Measurements from ENCODE around the gene FGD4. TPM values are rescaled to one million over a fixed set of nuclear protein-coding genes. Genes with fewer than 3 reads are reported as not detected.

FGD4 gene
- total and polyA plus RNA-seq, 2 of the 4 experiments (the other 2 are of a cell fraction) = 2.1 to 8.8 TPM

DNA sequence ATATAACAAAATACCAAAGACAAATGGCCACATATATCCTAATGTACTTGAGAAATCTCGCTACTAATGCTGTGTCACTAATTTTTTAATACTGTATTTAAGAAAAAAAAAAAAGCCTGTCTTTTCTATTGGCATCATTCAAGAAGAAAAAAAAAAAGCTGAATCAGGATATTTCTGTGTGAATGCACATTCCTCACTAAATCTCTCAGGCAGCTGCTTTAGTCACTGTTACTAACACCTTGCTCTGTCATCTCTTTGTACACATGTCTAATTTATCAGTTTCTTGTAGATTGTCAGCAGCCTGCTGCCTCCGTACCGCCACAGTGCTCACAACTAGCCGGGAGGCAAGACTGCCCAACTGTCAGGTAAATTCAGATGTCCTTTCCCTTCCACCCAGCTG is 32.0 kb upstream of the FGD4 start:
- no peak overlapping the region for H2BK120ac ChIP-seq (ENCODE audit: low read depth, low read length)
- no peaks in the 10 kb centered on the region for H3K4me1 ChIP-seq (ENCODE audit: control insufficient read depth, insufficient read depth, low read length)
- peak; percentile 70 for TF ChIP-seq MAFK (IDR thresholded peaks at IDR 0.05; ENCODE audit: low read depth, low read length)
- no peak for TF ChIP-seq CHD1 (IDR thresholded peaks at IDR 0.05; ENCODE audit: low read depth, low read length)
- dilution Hi-C loops (cut with HindIII; ENCODE audit: low sequenced_read_pairs, unreplicated experiment) = no loop called here
- H3K4me3 ChIP-seq (ENCODE audit: insufficient read depth, low read depth, low read length) = no peak overlapping the region
- no peak overlapping the region for H4K8ac ChIP-seq (ENCODE audit: low read depth in 2 of 2, low read length in 2 of 2)
- H2BK5ac ChIP-seq (ENCODE audit: low read depth, low read length, poor library complexity, severe bottlenecking) = no peak overlapping the region
- H2AFZ ChIP-seq (replicated peaks; ENCODE audit: low read length, poor library complexity) = no peak overlapping the region
- BruUV-seq (replicated peaks) = no TSS peak
- no peak overlapping the region for H2AK5ac ChIP-seq (ENCODE audit: low read depth, low read length)
- WGBS, 2 experiments (ENCODE audit: extremely low coverage in 2 of 2, insufficient read length in 1 of 2) = 80% methylated on average over 1 of the region's 4 CpGs; no CpG with 5 or more reads in 1 of the 2 experiments
- H3K79me1 ChIP-seq (ENCODE audit: low read depth in 1 of 2, low read length in 2 of 2) = no peaks in the 10 kb centered on the region
- DNase-seq = no peak
- POLR2A ChIA-PET (ENCODE audit: unreplicated experiment) = interaction anchor here (0.6 kb wide), 1 partner anchor 1031 kb away, joined by 3 read pairs; no protein-coding TSS in a partner anchor
- H2BK20ac ChIP-seq (ENCODE audit: low read depth, low read length) = no peak overlapping the region
- H3K23ac ChIP-seq (ENCODE audit: low read depth, low read length) = no peak overlapping the region
- no peaks in the 10 kb centered on the region for H3K9me3 ChIP-seq (ENCODE audit: control insufficient read depth, insufficient read depth, low read length)
- CTCF ChIA-PET = interaction anchor here (0.7 kb wide), 1 partner anchor 90 kb away, joined by 4 read pairs; no protein-coding TSS in a partner anchor
- H4K5ac ChIP-seq (ENCODE audit: low read depth, low read length) = no peak overlapping the region
- H3K36me3 ChIP-seq (ENCODE audit: control insufficient read depth, insufficient read depth, low read length) = peaks cover 5% of the 10 kb centered on the region; the same call in 1 of the 2 replicates
- in situ Hi-C loops (cut with MboI; ENCODE audit: low sequenced_read_pairs) = loop anchor here (25.0 kb wide), 1 partner anchor 1645 kb away; the partner anchor contains the start of gene ALG10
- H4K20me1 ChIP-seq (ENCODE audit: insufficient read depth, low read length) = no peaks in the 10 kb centered on the region
- intact Hi-C loops (cut with micrococcal nuclease) = loop anchor here (10.0 kb wide), 1 partner anchor 357 kb away; no protein-coding TSS in a partner anchor
- H3K56ac ChIP-seq (ENCODE audit: extremely low read depth, insufficient read depth, low read length) = no peak overlapping the region
- no peak overlapping the region for H4K91ac ChIP-seq (ENCODE audit: insufficient read depth, low read depth, low read length)
- no peak overlapping the region for H3K4me2 ChIP-seq (ENCODE audit: low read depth, low read length)
- H3K14ac ChIP-seq (replicated peaks; ENCODE audit: low read depth, low read length) = no peak overlapping the region
- no peak overlapping the region for H3K4ac ChIP-seq (ENCODE audit: low read depth, low read length)
- no peak for ATAC-seq (ENCODE audit: low read depth)
- H3K27ac ChIP-seq (ENCODE audit: insufficient read depth, low read length) = no peak overlapping the region
- no peak overlapping the region for H3K18ac ChIP-seq (ENCODE audit: low read depth, low read length)
- no peak overlapping the region for H3K9ac ChIP-seq (ENCODE audit: low read depth, low read length)
- no peaks in the 10 kb centered on the region for H3K9me1 ChIP-seq (ENCODE audit: insufficient read depth, low read length)
- no peak overlapping the region for H2BK15ac ChIP-seq (ENCODE audit: low read depth, low read length)
- H3K27me3 ChIP-seq (ENCODE audit: control insufficient read depth, insufficient read depth, low read length) = no peaks in the 10 kb centered on the region
- H2AK9ac ChIP-seq (replicated peaks; ENCODE audit: low read depth, low read length, poor library complexity) = no peak overlapping the region

Measured in IMR-90 (cell line).